AG09309 (cell line): ENCODE measurements around the gene FOXJ1.

Experiments
- DNase-seq: peaks from one replicate; pipeline ENCODE4 v3.0.0-alpha.2; 2010; ENCODE audit warnings: low read depth
- H3K4me3 ChIP-seq: 2 replicates; pipeline ENCODE4 v1.5.1; 2011; ENCODE audit warnings: mild to moderate bottlenecking, low read depth, low read length, moderate library complexity; ENCODE audit not compliant: control insufficient read depth
- CTCF ChIP-seq: IDR thresholded peaks from 2 replicates; pipeline ENCODE4 v1.5.1; 2011; ENCODE audit warnings: mild to moderate bottlenecking, low read depth, low read length, inconsistent platforms; ENCODE audit not compliant: insufficient read depth, control insufficient read depth; ENCODE audit errors: missing control alignments

The FOXJ1 gene

GRCh38 chr17:76182016-76182764, 41.1 kb upstream of the FOXJ1 start:
- H3K4me3 ChIP-seq, result no peak overlapping the region
- DNase-seq, result peak; percentile 57
- TF ChIP-seq CTCF, result peak; percentile 91

- no peak for TF ChIP-seq CTCF
- no peak overlapping the region for H3K4me3 ChIP-seq
- DNase-seq, result no peak
Observed at GRCh38 chr17:76179496-76180467, 38.7 kb upstream of the FOXJ1 start.

- no peak for TF ChIP-seq CTCF
- no peak for DNase-seq
- H3K4me3 ChIP-seq, result no peak overlapping the region
Observed at GRCh38 chr17:76178124-76178523, 37.1 kb upstream of the FOXJ1 start.

- no peak for DNase-seq
- TF ChIP-seq CTCF, result no peak
- no peak overlapping the region for H3K4me3 ChIP-seq
Observed at GRCh38 chr17:76176701-76177574, 35.9 kb upstream of the FOXJ1 start.

GRCh38 chr17:76174037-76174436, 33.0 kb upstream of the FOXJ1 start:
- H3K4me3 ChIP-seq, result no peak overlapping the region
- DNase-seq, result no peak
- TF ChIP-seq CTCF, result no peak

- H3K4me3 ChIP-seq, result no peak overlapping the region
- TF ChIP-seq CTCF, result no peak
- no peak for DNase-seq
Observed at GRCh38 chr17:76173474-76173873, 32.4 kb upstream of the FOXJ1 start.
